DMS 273 (cell line): ENCODE results near the gene PDE1A.

Experiments used
- DNase-seq: peaks from one replicate; lab custom pipeline; 2025; ENCODE audit not compliant: unreplicated experiment; lab: John Stamatoyannopoulos, UW

PDE1A gene

DNA sequence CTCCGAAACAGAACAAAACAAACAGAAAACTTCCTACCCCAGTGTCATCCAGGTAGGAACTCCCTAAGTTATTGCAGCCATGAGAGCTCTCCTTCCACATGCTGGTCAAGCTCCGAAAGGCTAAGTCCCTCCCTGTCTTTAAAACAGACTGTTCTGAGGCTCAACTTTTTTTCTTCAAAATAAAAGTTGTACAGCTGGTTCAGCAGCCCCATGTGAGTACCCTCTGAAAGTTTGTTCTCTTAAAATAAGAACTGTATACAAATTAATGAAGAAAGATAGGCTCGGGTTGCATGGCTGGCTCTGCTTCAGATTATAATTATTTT is at the start of gene PDE1A:
Gene PDE1A, minus strand, starts transcription at position 119 of the 323 bp plus-strand sequence.
- DNase-seq, result peak; percentile 34

DNA sequence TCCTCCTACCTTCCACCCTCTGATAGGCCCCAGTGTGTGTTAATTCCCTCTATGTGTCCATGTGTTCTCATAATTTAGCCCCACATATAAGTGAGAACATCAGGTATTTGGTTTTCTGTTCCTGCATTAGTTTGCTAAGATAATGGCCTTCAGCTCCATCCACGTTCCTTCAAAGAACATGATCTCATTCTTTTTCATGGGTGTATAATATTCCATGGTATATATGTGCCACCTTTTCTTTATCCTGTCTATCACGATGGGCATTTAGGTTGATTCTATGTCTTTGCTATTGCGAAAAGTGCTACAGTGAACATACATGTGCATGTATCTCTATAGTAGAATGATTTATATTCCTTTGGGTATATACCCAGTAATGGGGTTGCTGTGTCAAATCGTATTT is 46.8 kb upstream of the PDE1A start:
- DNase-seq, result no peak

DNA sequence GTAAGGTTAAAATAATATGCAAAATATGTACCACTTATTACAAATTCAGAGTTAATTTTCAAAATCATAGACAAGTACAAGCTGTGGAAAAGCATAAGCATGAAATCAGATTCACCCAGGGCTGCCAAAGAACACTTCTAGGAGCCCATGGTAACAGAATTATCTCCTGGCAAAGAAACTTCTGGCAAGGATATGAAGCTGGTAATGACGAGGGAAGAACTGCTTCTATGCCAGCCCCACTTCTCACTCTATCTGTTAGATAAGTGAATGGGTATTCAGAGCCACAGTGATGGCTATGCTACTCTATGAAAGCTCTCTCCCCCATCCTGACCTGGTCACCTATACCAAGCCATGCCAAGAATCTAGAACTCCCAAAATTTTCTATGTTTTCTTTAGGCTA is 36.9 kb upstream of the PDE1A start:
- no peak for DNase-seq

DNA sequence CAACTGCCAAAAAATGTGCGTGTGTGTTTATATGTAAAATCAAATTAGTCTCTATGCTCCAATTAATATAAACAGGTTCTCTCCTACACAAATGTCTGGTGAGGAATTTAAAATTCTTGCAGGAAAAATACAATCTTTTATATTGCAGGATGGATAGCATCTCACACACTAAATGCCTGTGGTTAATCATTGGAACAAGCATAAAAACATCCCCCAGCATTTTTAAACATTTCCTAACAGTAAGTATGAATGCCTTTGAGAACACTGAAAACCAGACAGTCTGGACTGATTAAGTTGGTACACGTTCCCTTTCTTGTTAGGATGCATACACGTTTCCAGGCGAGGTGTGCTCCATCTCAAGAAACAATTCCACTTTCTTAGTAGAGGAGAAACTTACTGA is 29.9 kb upstream of the PDE1A start:
- DNase-seq, result no peak

DNA sequence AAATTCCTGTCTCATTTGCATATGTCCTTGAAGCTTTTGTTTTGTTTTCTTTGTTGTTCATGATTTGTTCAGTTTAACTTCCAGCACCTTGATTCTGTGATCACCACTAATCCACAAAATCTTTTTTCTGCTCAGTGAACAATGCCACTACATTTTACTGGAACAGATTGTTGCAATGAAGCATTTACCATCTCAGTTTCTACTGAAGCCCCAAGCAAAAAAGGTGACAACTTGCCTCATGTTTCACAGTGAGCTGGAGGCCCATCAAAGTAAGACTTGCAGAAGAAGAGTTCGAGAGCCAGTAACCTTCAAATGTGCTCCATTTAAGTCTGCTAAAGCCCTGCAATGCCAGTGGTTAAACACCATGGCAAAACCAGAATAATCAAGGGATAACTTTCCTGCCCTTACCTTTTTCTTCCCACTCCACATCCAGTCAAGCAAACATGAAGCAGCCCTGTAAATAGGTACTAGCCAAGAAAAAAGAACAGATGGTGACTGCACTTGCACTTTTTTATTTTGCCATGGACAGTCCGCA is 25.7 kb upstream of the PDE1A start:
- no peak for DNase-seq

DNA sequence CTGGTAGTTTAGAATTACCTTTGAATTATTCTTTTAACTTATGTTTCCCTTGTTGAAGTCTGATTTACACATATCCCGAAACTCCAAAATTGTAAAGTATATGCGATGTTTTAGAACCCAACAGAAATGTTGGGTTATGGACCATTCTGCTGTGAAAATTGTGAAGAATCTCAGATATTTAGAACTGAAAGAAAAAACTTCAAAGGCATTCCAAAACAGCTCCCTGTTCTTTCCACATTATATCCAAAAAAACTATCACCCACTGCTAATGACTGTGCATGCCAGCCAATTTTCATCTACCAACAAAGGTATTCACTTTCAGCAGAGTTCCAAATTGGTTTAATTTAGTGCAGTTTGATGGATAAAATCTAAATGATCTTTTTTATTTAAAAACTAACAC is 21.5 kb upstream of the PDE1A start:
- no peak for DNase-seq

DNA sequence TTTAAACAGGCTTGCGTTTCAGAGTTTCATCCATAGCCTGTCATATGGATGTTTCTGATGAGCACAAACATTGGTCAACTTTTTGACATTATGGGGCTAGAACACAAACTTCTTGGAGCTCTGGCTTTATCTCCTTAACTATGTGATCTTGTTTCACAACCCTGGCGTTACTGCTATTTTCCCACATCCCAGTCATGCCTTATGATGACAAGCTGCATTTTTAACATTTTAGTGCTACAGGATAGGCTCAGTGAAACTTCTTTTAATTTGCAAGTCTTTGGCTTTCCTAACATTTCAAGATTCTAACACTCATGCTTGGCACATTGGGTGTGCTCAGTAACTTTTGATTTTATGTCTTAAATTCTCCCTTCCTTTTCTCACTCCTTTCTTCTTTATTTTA is 21.0 kb upstream of the PDE1A start:
- no peak for DNase-seq

DNA sequence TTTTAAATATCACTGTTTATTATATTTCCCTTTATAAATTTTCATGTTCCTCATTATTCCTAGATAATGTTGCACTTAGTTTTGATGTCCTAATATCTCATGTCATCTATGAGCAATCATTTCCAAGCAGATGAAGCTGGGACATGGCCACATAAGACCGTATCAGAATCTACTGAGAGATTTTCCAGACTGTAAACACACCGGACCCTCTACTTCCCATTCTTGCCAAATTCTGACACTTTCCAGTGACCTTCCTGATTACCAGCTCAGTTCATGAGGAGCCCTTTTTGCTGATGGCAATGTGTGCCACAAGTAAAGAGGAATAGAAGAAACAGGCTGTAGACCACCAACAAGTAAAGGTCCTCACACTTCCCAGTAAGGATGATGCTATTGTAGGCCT is 20.3 kb upstream of the PDE1A start:
- no peak for DNase-seq

DNA sequence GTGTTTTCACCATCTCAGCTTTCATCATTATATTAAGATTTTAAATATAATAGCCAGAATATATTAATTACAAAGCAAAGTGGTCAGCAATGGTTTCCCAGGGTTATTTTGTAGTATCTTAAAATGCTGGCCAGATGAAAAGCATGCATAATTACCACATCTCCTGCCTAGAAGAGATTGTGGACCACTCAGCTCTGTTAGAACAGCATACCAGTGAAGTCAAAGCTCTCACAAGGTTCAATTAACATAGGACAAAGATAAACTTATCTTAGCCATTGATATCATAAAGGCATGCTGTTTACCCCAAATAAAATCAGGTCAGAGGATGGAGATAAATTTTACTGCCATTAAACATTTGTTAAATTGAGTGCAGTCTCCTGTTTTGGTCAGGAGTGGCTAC is 19.3 kb upstream of the PDE1A start:
- DNase-seq, result no peak

DNA sequence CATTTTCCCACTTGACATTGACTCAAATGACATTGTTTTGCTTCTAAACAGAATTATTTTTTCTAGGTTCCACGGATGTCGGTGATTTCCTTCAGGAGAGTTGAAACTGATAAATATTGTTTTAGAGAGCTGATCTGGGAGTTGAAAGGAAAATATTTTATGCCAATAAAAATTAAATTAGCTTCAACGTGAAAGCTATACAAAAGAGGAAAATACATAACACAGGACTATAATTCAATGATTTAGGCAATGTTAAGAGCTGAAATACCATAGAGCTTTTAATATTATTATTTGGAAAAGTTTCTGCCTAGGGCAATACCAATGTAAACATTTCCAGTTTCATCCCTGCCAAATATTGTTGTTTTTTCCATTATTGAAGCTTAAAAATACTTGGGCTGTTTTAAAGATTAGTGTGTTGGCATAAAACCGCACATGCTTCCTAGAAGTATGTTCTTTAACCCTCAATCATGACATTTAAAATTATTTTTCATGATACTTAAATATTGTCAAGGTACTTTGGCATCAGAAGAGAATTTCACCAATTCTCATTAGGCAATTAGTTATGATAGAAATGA is 18.6 kb upstream of the PDE1A start:
- DNase-seq, result no peak

DNA sequence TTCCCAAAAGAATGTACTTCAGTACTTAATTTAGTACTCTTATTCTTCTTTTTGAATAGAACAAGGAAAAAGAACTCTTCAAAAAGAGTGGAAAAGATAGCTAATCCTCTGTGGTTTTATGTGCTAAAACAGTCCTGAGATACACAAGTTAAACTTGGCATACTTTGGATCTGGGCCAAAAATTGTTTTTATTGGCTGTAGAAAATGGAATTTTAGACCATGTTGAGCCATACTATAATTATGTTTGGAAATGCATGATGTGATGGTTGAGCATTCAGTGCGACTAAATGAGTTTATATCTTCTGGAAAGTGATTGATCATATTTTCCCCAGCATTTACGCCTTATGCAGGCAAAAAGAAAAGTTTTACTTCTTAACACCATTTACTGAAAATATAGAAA is 18.0 kb upstream of the PDE1A start:
- DNase-seq, result no peak

DNA sequence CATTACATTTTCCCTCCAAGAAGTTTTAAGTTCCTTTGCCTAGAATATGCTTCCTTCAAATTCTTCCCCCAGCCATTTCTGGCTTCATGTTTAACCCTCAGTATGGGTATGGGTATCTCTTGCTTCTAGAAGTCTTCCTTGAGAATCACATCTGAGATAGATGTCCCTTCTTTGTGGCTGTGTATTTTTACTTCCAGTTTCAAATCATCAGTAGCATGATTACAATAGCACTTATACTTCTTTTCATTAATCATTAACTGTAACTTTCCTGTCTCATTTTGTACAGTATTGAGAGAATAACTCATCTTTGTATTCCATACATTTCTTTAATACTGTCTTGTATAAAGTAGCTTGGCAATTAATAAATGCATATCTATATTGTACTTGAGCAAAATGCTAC is 17.3 kb upstream of the PDE1A start:
- no peak for DNase-seq

DNA sequence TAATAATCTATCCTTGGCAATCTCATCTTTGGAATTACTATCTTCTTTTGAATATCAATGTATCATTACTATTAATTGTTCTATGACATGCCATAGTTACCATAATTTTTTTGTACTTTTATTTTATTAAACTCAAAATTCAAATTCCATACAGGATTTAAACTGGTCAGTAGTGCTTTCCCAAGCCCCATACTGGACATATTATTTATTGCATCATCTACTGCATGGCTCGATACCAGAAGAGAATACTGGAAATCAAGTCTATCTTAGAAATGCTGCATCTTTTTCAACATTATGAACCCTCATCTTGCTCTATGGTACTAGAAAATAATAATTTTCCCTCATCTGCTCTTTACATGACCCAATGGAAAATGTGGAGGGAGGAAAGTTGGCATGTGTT is 9.4 kb upstream of the PDE1A start:
- no peak for DNase-seq

DNA sequence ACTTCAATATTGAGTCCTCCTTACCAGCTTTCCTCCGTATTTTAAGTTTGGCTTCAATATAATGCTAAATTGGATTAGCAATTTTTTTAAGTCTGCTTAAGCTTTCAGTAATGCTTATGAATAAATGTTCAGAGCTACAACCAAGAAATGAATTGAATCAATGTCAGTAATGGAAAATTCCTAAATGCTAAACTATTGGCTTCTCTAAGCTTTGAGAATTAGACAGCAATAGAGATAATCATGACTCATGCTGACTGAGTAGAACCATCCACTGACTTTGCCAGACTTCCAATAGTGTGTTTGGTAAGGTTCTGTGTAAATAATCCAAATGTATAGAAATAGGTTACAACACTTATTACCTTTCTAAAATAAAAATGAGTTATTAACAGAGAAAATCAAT is 8.9 kb upstream of the PDE1A start:
- DNase-seq, result no peak

DNA sequence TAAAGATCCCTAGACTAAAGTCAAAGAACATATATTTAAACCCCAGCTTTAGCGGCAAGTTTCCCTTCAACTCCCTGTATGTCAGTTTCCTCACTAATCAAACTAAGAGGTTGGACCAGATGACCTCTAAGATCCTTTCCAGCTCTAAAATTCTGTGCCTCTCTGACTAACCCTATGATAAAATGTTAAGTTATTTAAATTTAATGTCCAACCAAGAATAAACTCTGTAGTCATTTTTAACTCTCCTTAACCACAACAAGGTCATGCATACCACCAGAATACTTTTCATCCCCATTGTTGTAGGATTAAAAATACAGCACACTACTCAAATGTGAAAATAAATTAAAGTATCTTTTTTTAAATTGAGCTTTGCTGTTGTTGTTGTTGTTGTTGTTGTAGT is 5.2 kb upstream of the PDE1A start:
- DNase-seq, result no peak

DNA sequence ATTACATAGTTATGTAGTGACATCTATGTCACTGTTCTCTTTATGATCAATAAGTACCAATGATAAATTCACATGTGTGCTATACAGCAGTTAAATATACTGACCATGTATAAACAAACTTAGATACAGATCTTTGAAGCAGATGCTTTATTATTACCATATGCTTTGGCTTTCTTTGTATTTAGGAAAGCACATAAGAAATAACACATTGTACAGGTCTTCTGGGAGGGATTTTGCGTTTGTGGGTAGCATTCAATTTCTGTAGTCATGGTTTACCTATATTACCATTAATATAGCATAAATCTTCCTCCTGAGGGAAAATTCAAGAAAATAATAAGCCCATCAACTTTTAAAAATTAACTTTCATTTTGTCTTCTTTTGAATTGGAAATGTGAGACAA is 1.6 kb upstream of the PDE1A start:
- DNase-seq, result peak; percentile 17

DNA sequence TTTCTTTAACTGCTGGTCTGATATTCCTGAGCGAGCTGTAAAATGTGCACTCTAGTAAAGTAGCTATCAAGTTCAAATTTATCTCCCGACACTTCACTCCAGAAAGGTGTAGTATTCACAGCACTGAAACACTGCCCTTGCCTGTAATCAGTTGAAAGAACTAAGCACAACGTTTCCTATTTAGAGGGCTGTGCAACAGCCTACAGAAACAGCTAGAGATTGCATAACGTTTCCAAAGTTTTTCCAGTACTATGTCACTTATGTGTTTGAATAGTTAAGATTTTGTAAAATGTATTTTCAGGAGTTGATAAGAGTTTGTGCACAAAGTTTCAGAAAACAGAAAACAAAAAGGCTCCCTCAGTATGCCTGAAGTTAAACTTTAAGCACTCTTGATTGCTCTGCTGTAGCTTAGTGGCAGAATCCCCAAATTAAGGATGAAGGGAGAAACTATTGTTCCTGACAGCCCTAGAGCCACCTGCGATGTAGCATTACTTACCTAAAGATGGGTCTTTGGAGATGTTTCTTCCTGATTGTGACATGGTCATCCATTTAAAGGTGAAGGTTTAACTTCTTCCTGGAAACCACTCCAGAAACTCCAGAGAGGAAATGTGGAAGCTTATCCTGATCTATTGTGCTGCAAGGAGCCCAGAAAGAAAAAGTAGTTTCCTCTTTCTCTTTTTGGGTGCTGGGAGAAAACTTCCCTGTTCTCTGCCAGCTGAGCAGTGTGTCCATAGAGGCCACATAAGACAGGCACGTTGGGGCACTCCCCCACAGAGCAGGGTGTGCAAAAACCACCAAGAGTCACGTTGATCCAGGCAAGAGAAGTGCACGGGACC is 536 bp downstream of the PDE1A start:
- DNase-seq, result peak; percentile 13

DNA sequence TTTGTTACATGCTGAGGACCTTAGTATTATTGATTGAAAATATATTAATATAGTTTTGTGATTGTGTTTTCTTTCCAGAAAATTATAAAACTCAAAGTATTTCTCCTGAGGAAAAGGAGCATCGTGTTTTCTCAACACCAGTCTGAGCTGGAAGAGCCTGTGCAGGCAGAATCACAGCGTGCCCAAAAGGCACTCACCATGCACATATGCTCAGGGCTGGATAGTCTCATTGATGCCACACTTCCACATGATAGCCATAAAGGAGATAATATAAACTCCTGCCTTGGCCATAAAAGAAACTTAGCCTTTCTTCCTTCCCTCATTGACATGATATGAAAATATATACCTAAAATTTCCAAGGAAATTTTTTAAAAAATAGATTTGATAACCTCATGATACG is 4.0 kb downstream of the PDE1A start:
- DNase-seq, result peak; percentile 20

DNA sequence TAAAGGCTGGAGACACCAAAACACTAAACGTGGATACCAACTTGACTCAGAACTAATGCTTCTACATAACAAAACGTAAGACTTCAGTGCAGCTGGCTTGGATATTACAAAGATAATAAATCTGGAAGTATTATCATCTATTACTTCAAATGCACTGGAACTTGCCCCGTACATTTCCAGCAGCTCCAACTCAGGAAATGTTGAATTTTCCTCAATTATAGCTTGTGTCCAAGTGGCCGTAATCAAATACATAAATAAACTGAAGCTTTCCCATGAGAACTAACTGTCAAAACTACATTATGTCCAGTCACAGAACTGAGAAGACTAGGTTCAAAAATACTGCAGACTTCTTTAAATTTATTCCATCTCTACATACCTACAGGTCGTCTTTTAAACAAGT is 6.2 kb downstream of the PDE1A start:
- DNase-seq, result no peak

DNA sequence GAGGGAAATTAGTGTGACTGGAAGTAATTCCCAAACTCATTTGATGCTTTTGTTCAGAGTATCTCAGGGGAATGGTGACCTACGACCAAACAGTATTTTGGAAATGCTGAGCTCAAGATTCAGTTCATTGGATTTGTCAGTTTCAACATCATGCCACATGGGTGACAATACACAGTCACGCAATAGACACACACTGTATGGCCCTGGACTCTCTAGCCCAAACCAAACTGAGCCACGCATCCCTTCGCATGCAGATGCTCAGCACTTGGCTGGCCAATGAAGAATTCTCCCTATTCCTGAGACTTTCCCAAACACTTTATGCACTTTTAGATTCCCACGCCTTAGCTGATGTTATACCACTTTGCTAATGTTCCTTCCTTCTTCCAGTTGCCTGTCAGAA is 10.0 kb downstream of the PDE1A start:
- peak; percentile 5 for DNase-seq

DNA sequence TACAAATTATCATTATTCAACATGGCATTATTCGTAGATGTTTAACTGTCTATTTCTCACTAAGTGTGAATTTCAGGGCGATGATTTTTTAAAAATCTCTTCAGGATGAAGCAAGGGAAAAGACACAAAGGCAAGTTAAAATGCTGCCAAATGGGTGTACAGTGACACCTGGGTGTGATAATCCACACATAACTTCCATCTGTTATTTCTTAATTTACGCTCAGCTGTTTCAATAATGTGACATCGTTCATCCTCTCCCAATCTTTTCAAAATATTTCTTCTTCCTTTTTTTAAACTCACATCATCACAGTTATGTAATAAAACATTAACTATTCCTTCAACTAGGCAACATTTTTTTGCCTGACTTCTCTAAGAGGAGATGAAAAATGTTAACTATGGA is 10.6 kb downstream of the PDE1A start:
- peak; percentile 55 for DNase-seq

DNA sequence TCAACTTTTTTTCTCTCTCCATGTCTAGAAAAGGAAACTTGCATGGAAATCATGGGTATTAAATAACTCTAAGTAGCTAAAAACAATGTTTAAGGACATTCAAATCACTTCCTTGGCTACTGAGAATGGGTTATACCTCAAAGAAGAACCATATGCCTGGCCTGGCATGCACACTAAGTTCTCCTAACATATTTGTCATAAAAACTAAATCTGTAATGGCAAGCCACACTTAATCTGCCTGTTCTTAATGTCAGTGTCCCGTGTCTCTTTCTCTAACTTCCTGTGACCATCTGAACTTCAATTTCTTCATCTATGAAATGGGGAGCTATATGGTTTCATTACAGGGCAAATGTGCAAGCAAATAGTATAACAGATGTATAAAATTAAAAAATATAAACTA is 11.1 kb downstream of the PDE1A start:
- DNase-seq, result peak; percentile 31

DNA sequence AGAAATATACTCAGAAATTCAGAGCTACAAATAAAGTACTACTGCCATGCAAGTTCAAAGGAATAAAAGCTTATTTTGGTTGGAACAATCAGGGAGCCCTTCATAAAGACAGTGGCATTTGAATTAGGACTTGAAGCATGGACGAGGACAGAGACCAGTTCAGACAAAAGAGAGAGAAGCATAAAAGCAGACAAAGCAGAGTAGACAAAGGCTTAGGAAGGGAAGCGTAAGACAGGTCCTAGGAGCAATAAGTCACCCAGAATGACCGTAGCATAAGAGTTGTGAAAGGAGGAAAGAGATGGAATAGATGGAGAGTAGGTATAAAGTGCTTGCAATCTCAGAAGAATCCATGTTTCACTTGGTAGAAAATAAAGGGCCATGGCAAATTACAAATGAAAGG is 14.0 kb downstream of the PDE1A start:
- no peak for DNase-seq
